Stimulated activated CD8-positive, alpha-beta memory T cell treated with anti-CD3 and anti-CD28 coated beads, Interleukin-4, amount 100 ng/mL, for 24 hours (primary cell): ENCODE data around the gene OR8H2.
"Not testable (repeated sequence)": the region's sequence is repeated elsewhere in the genome, so short reads cannot be mapped to it uniquely, and the experiment has no call there.

Experiments
- DNase-seq: peaks from one replicate; pipeline ENCODE4 v3.0.0-alpha.2; 2020; ENCODE audit warnings: low read depth

The OR8H2 gene

GRCh38 chr11:56103210-56103737 lies at the start of gene OR8H2:
TSS of gene OR8H2 (plus strand) at chr11:56103687. CDS start at chr11:56105043, 1,356 bp downstream.
- no peak for DNase-seq

- DNase-seq = not testable (repeated sequence)
Observed at GRCh38 chr11:56056366-56056765, 47.1 kb upstream of the OR8H2 start.

GRCh38 chr11:56057661-56058237 lies 45.7 kb upstream of the OR8H2 start:
- DNase-seq = not testable (repeated sequence)

- DNase-seq = not testable (repeated sequence)
Observed at GRCh38 chr11:56058260-56058780, 45.2 kb upstream of the OR8H2 start.

- no peak for DNase-seq
Observed at GRCh38 chr11:56066980-56067379, 36.5 kb upstream of the OR8H2 start.

GRCh38 chr11:56089697-56090096 lies 13.8 kb upstream of the OR8H2 start:
- no peak for DNase-seq

GRCh38 chr11:56093008-56093407 lies 10.5 kb upstream of the OR8H2 start, which contains the start of gene OR8I2:
TSS of gene OR8I2 (plus strand) at chr11:56093308. CDS start at chr11:56093308, 0 bp downstream.
- no peak for DNase-seq

GRCh38 chr11:56122073-56122472 lies 18.6 kb downstream of the OR8H2 start, which contains the start of gene OR8H3:
TSS of gene OR8H3 (plus strand) at chr11:56122373. CDS start at chr11:56122373, 0 bp downstream.
- DNase-seq = no peak

GRCh38 chr11:56140151-56140661 lies 36.7 kb downstream of the OR8H2 start, which contains the start of gene OR8J3:
TSS of gene OR8J3 (minus strand) at chr11:56140201. CDS start at chr11:56137718, 2,483 bp downstream.
- no peak for DNase-seq

GRCh38 chr11:56143681-56144080 lies 40.2 kb downstream of the OR8H2 start:
- DNase-seq = not testable (repeated sequence)

GRCh38 chr11:56151376-56151775 lies 47.9 kb downstream of the OR8H2 start:
- DNase-seq = no peak

GRCh38 chr11:56152333-56152732 lies 48.8 kb downstream of the OR8H2 start:
- DNase-seq = no peak
